ENCODE results near the gene RNGTT. TPM values are rescaled to one million over a fixed set of nuclear protein-coding genes. Genes with fewer than 3 reads are reported as not detected.

RNGTT gene
- polyA plus RNA-seq, 1 donor, result 9.6 TPM

- no peak for DNase-seq
- no peaks in the 10 kb centered on the region for H3K27me3 ChIP-seq (ENCODE audit: control insufficient read depth, insufficient read depth, low read length)
- no peaks in the 10 kb centered on the region for H3K4me1 ChIP-seq (ENCODE audit: control insufficient read depth, insufficient read depth, low read length)
- no peak overlapping the region for H3K27ac ChIP-seq (ENCODE audit: low read length)
- H3K36me3 ChIP-seq (ENCODE audit: control insufficient read depth, insufficient read depth, low read length), result no peaks in the 10 kb centered on the region
- H3K9me3 ChIP-seq (ENCODE audit: control insufficient read depth, low read depth, low read length), result no peaks in the 10 kb centered on the region
- WGBS (ENCODE audit: insufficient coverage, low lambda C conversion rate), result 60% methylated on average over 1 of the region's 2 CpGs
- no peak overlapping the region for H3K4me3 ChIP-seq (ENCODE audit: low read length)
These were observed 386.0 kb downstream of the RNGTT start for GRCh38 chr6:88577461-88577860.

GRCh38 chr6:88575536-88575935, 387.9 kb downstream of the RNGTT start:
- Histone ChIP-seq H3K27ac (ENCODE audit: low read length) (no peak overlapping the region), H3K36me3 (ENCODE audit: control insufficient read depth, insufficient read depth, low read length) (no peaks in the 10 kb centered on the region), H3K4me1 (ENCODE audit: control insufficient read depth, insufficient read depth, low read length) (no peaks in the 10 kb centered on the region), H3K9me3 (ENCODE audit: control insufficient read depth, low read depth, low read length) (no peaks in the 10 kb centered on the region), H3K4me3 (ENCODE audit: low read length) (no peak overlapping the region), H3K27me3 (ENCODE audit: control insufficient read depth, insufficient read depth, low read length) (no peaks in the 10 kb centered on the region)
- no peak for DNase-seq
- WGBS (ENCODE audit: insufficient coverage, low lambda C conversion rate), result no CpG with 5 or more reads among the region's 6 CpGs

GRCh38 chr6:88574651-88575050, 388.8 kb downstream of the RNGTT start:
- WGBS (ENCODE audit: insufficient coverage, low lambda C conversion rate), result 100% methylated on average over 2 of the region's 5 CpGs
- H3K4me3 ChIP-seq (ENCODE audit: low read length), result no peak overlapping the region
- H3K9me3 ChIP-seq (ENCODE audit: control insufficient read depth, low read depth, low read length), result no peaks in the 10 kb centered on the region
- H3K27ac ChIP-seq (ENCODE audit: low read length), result no peak overlapping the region
- no peaks in the 10 kb centered on the region for H3K4me1 ChIP-seq (ENCODE audit: control insufficient read depth, insufficient read depth, low read length)
- DNase-seq, result no peak
- H3K27me3 ChIP-seq (ENCODE audit: control insufficient read depth, insufficient read depth, low read length), result no peaks in the 10 kb centered on the region
- H3K36me3 ChIP-seq (ENCODE audit: control insufficient read depth, insufficient read depth, low read length), result no peaks in the 10 kb centered on the region

- no peak overlapping the region for H3K4me3 ChIP-seq (ENCODE audit: low read length)
- 80% methylated on average over 1 of the region's 9 CpGs for WGBS (ENCODE audit: insufficient coverage, low lambda C conversion rate)
- no peaks in the 10 kb centered on the region for H3K36me3 ChIP-seq (ENCODE audit: control insufficient read depth, insufficient read depth, low read length)
These were observed 389.4 kb downstream of the RNGTT start for GRCh38 chr6:88574031-88574430.

GRCh38 chr6:88573561-88573960, 389.9 kb downstream of the RNGTT start:
- H3K4me1 ChIP-seq (ENCODE audit: control insufficient read depth, insufficient read depth, low read length), result no peaks in the 10 kb centered on the region
- WGBS (ENCODE audit: insufficient coverage, low lambda C conversion rate), result no CpG with 5 or more reads among the region's 3 CpGs
- no peak for DNase-seq
- no peaks in the 10 kb centered on the region for H3K27me3 ChIP-seq (ENCODE audit: control insufficient read depth, insufficient read depth, low read length)
- no peak overlapping the region for H3K4me3 ChIP-seq (ENCODE audit: low read length)
- H3K9me3 ChIP-seq (ENCODE audit: control insufficient read depth, low read depth, low read length), result no peaks in the 10 kb centered on the region
- H3K27ac ChIP-seq (ENCODE audit: low read length), result no peak overlapping the region
- no peaks in the 10 kb centered on the region for H3K36me3 ChIP-seq (ENCODE audit: control insufficient read depth, insufficient read depth, low read length)

More at GRCh38 chr6:88574031-88574430, 389.4 kb downstream of the RNGTT start:
- DNase-seq, result no peak
- H3K27me3 ChIP-seq (ENCODE audit: control insufficient read depth, insufficient read depth, low read length), result no peaks in the 10 kb centered on the region
- no peaks in the 10 kb centered on the region for H3K4me1 ChIP-seq (ENCODE audit: control insufficient read depth, insufficient read depth, low read length)
- no peak overlapping the region for H3K27ac ChIP-seq (ENCODE audit: low read length)
- no peaks in the 10 kb centered on the region for H3K9me3 ChIP-seq (ENCODE audit: control insufficient read depth, low read depth, low read length)

- no CpG with 5 or more reads among the region's 3 CpGs for WGBS (ENCODE audit: insufficient coverage, low lambda C conversion rate)
- H3K4me3 ChIP-seq (ENCODE audit: low read length), result no peak overlapping the region
- H3K27me3 ChIP-seq (ENCODE audit: control insufficient read depth, insufficient read depth, low read length), result no peaks in the 10 kb centered on the region
- no peak for DNase-seq
- H3K27ac ChIP-seq (ENCODE audit: low read length), result no peak overlapping the region
- H3K4me1 ChIP-seq (ENCODE audit: control insufficient read depth, insufficient read depth, low read length), result no peaks in the 10 kb centered on the region
- H3K9me3 ChIP-seq (ENCODE audit: control insufficient read depth, low read depth, low read length), result no peaks in the 10 kb centered on the region
- no peaks in the 10 kb centered on the region for H3K36me3 ChIP-seq (ENCODE audit: control insufficient read depth, insufficient read depth, low read length)
These were observed 390.8 kb downstream of the RNGTT start for GRCh38 chr6:88572449-88573139.

- Histone ChIP-seq H3K36me3 (ENCODE audit: control insufficient read depth, insufficient read depth, low read length) (no peaks in the 10 kb centered on the region), H3K27ac (ENCODE audit: low read length) (no peak overlapping the region), H3K27me3 (ENCODE audit: control insufficient read depth, insufficient read depth, low read length) (no peaks in the 10 kb centered on the region), H3K4me1 (ENCODE audit: control insufficient read depth, insufficient read depth, low read length) (no peaks in the 10 kb centered on the region), H3K4me3 (ENCODE audit: low read length) (no peak overlapping the region), H3K9me3 (ENCODE audit: control insufficient read depth, low read depth, low read length) (no peaks in the 10 kb centered on the region)
- no peak for DNase-seq
These were observed 393.5 kb downstream of the RNGTT start for GRCh38 chr6:88569959-88570358.

GRCh38 chr6:88567696-88568095, 395.7 kb downstream of the RNGTT start:
- Histone ChIP-seq H3K27me3 (ENCODE audit: control insufficient read depth, insufficient read depth, low read length) (no peaks in the 10 kb centered on the region), H3K36me3 (ENCODE audit: control insufficient read depth, insufficient read depth, low read length) (no peaks in the 10 kb centered on the region), H3K4me1 (ENCODE audit: control insufficient read depth, insufficient read depth, low read length) (no peaks in the 10 kb centered on the region), H3K9me3 (ENCODE audit: control insufficient read depth, low read depth, low read length) (no peaks in the 10 kb centered on the region), H3K4me3 (ENCODE audit: low read length) (no peak overlapping the region), H3K27ac (ENCODE audit: low read length) (no peak overlapping the region)
- DNase-seq, result no peak
- WGBS (ENCODE audit: insufficient coverage, low lambda C conversion rate), result 100% methylated on average over 1 of the region's 2 CpGs

GRCh38 chr6:88566746-88567534, 396.5 kb downstream of the RNGTT start:
- H3K9me3 ChIP-seq (ENCODE audit: control insufficient read depth, low read depth, low read length), result no peaks in the 10 kb centered on the region
- no peaks in the 10 kb centered on the region for H3K27me3 ChIP-seq (ENCODE audit: control insufficient read depth, insufficient read depth, low read length)
- no peaks in the 10 kb centered on the region for H3K4me1 ChIP-seq (ENCODE audit: control insufficient read depth, insufficient read depth, low read length)
- DNase-seq, result no peak
- H3K36me3 ChIP-seq (ENCODE audit: control insufficient read depth, insufficient read depth, low read length), result no peaks in the 10 kb centered on the region
- 83% methylated on average over 1 of the region's 8 CpGs for WGBS (ENCODE audit: insufficient coverage, low lambda C conversion rate)
- H3K27ac ChIP-seq (ENCODE audit: low read length), result no peak overlapping the region
- no peak overlapping the region for H3K4me3 ChIP-seq (ENCODE audit: low read length)

GRCh38 chr6:88565836-88566235, 397.6 kb downstream of the RNGTT start:
- whole genome bisulfite sequencing (ENCODE audit: insufficient coverage, low lambda C conversion rate), result 86% methylated on average over 1 of the region's 6 CpGs
- no peaks in the 10 kb centered on the region for H3K4me1 ChIP-seq (ENCODE audit: control insufficient read depth, insufficient read depth, low read length)
- H3K9me3 ChIP-seq (ENCODE audit: control insufficient read depth, low read depth, low read length), result no peaks in the 10 kb centered on the region
- DNase-seq, result no peak
- no peak overlapping the region for H3K4me3 ChIP-seq (ENCODE audit: low read length)
- no peak overlapping the region for H3K27ac ChIP-seq (ENCODE audit: low read length)
- no peaks in the 10 kb centered on the region for H3K36me3 ChIP-seq (ENCODE audit: control insufficient read depth, insufficient read depth, low read length)
- H3K27me3 ChIP-seq (ENCODE audit: control insufficient read depth, insufficient read depth, low read length), result no peaks in the 10 kb centered on the region

- H3K4me1 ChIP-seq (ENCODE audit: control insufficient read depth, insufficient read depth, low read length), result no peaks in the 10 kb centered on the region
- no CpG with 5 or more reads among the region's 7 CpGs for WGBS (ENCODE audit: insufficient coverage, low lambda C conversion rate)
These were observed 398.0 kb downstream of the RNGTT start for GRCh38 chr6:88565409-88565811.

More at GRCh38 chr6:88565409-88565811, 398.0 kb downstream of the RNGTT start:
- H3K27me3 ChIP-seq (ENCODE audit: control insufficient read depth, insufficient read depth, low read length), result no peaks in the 10 kb centered on the region
- DNase-seq, result no peak
- no peaks in the 10 kb centered on the region for H3K36me3 ChIP-seq (ENCODE audit: control insufficient read depth, insufficient read depth, low read length)
- no peak overlapping the region for H3K27ac ChIP-seq (ENCODE audit: low read length)
- no peak overlapping the region for H3K4me3 ChIP-seq (ENCODE audit: low read length)
- no peaks in the 10 kb centered on the region for H3K9me3 ChIP-seq (ENCODE audit: control insufficient read depth, low read depth, low read length)
